HG03457 (cell line): ENCODE results near the gene CDHR4.
"Not testable (repeated sequence)": the region's sequence is repeated elsewhere in the genome, so short reads cannot be mapped to it uniquely, and the experiment has no call there.

Experiments used
- ATAC-seq: cut with Tn5 transposase; IDR thresholded peaks from one replicate; pipeline ENCODE4 v1.9.1; 2021; ENCODE audit warnings: moderate number of reproducible peaks; ENCODE audit not compliant: unreplicated experiment

The CDHR4 gene

GRCh38 chr3:49803465-49804140, 3.9 kb upstream of the CDHR4 start:
- peak; percentile 2 for ATAC-seq

GRCh38 chr3:49802719-49803464, 3.2 kb upstream of the CDHR4 start, which contains the start of gene INKA1:
Gene INKA1 (plus strand): TSS chr3:49803261. CDS start chr3:49803393, 132 bp downstream.
- ATAC-seq, result peak; percentile 45

DNA sequence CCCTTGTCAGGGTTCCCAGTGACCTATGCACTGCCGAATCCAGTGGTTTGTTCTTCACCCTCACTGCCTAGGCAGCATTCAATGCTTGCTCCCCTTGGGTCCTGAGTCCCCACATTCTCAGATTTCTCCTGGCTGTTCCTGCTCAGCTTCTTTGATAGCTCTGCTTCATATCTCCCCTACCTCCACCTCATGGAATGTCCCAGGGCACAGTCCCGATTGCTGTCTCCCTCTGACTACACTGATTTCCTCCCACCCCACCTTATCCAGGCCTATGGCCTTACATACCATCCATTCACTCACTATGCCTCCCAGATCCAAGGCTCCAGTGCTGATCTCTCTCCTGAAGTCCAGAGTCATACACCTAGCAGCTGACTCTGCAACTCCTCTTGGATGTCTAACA, 1.5 kb upstream of the CDHR4 start:
- ATAC-seq, result no peak

DNA sequence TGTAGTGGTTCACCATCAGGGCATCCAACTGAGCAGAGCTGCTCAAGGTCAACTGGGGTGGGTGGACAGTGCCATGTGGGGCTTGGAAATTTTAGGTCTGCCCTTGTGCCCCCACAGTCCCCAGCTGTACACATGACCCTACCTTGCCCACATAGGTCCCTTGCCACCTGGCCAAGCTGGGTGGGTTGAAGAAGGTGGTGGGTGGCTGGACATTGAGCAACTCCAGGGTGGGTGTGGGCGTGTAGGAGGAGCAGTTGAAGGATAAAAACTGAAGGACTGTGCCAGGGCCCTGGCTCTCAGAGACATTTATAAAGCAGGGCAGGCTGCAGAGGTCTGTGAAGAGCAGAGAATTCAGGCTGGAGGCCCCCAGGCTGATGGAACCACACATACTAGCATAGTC, 568 bp downstream of the CDHR4 start:
- ATAC-seq, result no peak

- no peak for ATAC-seq
Measured at GRCh38 chr3:49794926-49795905, 4.5 kb downstream of the CDHR4 start.

GRCh38 chr3:49794431-49794830, 5.2 kb downstream of the CDHR4 start:
- ATAC-seq, result no peak

DNA sequence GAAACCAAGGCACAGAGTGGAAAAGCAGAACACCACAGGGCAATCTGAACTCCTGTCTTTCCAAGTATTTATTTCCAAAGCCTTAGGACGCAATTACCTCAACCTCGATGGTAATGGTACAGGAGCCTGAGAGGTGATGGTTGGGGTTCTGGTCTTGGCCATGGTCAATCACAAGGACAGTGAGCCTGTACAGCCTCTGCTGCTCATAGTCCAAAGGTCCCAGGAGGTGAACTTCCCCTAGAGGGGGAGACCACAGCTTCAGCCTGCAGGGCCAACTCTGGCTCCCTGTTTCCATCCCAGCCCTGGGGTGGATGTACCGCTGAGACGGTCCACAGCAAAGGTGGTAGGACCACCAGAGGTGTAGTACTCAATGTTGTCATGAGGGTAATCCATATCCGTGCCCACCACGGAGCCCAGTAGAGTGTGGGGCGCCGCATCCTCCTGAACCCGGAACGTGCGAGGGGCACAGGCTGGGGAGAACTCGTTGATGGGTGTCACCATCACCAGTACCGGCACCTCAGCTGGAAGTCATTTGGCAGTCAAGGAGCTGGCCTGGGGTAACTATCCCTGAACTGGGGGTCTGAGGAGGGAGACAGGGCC, 6.1 kb downstream of the CDHR4 start:
- ATAC-seq, result no peak

DNA sequence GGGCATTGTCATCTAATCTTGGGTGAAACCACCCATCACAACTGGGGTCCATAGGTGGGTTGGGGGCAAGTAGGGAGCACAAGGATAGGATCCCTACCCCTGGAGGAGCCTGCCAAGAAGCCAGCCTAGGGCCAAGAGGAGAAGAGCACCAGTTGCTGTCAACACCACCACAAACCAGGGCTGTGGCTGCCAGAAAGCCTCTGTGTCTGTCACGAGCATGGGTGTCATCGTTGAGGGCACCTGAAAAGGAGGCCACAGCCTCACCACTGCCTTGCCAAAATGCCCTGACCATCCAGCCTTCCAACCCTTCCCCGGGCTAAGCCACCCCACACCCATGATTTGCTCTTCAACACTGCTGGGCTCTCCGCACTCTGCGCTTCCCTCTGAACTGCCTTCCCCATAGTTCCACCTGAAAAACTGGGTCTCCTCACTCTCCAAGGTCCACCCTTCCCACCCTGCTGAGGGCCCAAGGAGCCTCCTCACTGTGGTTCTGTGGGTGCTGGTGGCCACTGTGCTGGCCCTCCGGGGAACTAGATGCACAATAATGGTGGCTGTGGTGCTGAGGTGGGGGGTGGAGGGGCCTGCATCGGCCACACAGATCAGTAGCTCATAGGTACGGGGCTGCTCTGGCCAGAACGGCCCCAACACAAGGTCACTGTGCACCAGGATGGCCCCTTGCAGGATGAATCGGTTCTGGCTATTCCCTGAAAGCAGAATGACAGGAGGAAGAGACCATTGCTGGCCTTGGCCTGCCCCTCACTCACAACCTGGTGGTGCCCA, 7.1 kb downstream of the CDHR4 start:
- ATAC-seq, result no peak

DNA sequence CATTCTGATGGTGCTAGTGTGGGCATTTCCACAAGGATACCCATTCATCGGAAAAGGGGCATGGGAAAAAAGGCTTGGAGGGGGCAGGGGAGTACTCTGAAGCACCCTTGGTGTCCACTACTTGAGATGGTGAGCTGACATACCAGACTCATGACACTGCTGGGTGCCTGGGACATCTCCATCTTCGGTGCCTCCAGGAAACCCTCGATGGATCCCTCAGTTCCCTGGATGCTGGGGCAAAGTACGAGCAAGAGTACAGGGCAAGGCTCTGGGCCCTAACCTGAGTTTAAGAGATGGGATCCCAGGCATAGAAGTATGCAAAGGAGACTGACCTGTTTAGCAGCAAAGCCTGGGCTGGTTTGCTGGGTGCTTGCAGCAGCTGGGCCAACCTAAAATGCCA, 8.1 kb downstream of the CDHR4 start:
- no peak for ATAC-seq

GRCh38 chr3:49790626-49791411, 8.9 kb downstream of the CDHR4 start:
- no peak for ATAC-seq

GRCh38 chr3:49788056-49788455, 11.6 kb downstream of the CDHR4 start:
- no peak for ATAC-seq

- ATAC-seq, result no peak
Measured at GRCh38 chr3:49787536-49787935, 12.1 kb downstream of the CDHR4 start.

GRCh38 chr3:49787182-49787464, 12.6 kb downstream of the CDHR4 start:
- no peak for ATAC-seq

GRCh38 chr3:49786357-49787181, 13.1 kb downstream of the CDHR4 start, which contains the start of gene IP6K1:
Gene IP6K1 (minus strand): TSS chr3:49786542. CDS start chr3:49748040, 38,502 bp downstream.
- ATAC-seq, result peak; percentile 85

GRCh38 chr3:49785565-49786356, 13.9 kb downstream of the CDHR4 start:
- ATAC-seq, result peak; percentile 39

GRCh38 chr3:49782277-49782676, 17.4 kb downstream of the CDHR4 start:
- not testable (repeated sequence) for ATAC-seq

DNA sequence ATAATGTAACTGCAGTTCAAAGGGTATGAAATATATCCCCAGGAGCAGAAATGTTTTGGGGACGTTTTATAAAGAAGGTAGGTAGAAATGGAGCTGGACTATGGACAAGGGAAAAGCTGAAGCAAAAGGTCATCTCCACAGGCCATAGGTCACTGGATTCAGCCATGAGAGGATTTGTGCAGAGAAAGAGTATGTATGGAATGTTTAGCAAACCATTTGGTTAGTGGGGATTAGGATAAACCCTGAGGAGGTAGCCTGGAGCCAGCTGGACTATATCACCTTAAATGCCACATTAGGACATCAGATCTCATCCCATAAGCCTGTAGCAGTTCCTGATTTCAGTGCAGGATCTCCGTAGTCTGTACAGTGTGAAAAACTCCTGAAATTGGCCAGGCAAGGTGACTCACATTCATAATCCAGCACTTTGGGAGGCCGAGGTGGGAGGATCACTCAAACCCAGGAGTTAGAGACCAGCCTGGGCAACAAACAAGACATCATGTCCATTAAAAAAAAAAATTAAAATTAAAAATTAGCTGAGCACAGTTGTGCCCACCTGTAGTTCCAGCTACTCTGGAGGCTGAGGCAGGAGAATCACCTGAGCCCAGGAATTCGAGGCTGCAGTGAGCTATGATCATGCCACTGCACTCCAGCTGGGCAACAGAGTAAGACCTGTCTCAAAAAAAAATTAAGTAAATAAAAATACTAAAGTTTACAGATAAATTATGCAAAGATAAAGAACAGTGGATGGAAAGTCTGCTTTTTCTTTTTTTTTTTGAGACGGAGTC, 18.1 kb downstream of the CDHR4 start:
- no peak for ATAC-seq
